NCI-H2196 (cell line): Measurements from ENCODE around the gene TFF2.

Source experiments
- DNase-seq: peaks from one replicate; lab custom pipeline; 2025; ENCODE audit not compliant: unreplicated experiment; lab: John Stamatoyannopoulos, UW

Gene TFF2

DNA sequence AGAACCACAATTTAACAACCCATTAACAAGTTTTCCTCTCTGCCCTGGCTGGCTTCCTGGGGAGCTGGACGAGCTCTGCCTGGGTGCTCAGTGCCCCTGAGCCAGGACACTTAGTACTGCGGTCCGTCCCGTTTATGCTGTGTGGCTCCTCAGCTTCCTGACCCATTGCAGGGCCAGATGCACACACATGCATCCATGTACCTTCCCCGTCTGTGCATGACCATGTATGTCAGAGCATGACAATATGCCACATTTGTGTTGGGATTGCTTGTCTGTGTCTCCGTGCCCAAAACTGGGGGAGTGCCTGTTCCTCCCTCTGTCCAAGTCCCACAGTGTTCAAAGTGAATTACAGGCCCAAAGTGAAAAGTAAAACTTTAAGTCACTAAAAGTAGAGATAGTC, 25.9 kb downstream of the TFF2 start:
- no peak for DNase-seq

DNA sequence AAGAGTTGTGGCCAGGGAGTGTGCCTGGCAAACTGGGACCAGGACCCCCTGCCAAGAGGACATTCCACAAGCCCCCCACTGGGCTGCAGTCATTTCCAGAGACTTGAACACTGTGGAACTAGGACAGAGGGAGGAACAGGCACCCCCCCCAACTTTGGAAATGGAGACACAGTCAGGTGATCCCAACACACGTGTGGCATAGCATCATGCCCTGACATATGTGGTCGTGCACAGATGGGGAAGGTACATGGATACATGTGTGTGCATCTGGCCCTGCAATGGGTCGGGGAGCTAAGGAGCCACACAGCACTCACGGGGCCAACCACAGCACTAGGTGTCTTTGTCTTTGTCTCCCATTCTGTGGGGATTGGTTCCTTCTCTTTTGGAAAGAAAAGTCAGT, 28.9 kb downstream of the TFF2 start:
- DNase-seq, result no peak

DNA sequence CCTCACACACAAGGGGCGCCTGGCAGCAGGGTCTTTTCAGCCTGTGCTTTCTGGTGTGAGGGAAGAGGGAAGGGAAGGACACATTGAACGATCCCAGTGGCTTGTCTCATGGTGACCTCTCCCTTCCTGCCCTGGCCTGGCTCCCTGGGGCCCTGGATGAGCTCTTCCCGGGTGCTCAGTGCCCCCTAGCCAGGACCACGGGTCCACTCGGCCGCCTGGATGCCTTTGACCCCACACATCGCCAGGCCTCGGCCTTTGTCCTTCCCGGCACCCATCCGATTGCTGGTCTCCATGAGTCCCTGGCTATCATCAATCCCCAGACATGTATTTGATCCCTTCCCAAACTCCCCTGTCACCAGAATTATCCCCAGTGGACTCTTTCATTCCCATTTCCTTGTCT, 29.6 kb downstream of the TFF2 start:
- no peak for DNase-seq

DNA sequence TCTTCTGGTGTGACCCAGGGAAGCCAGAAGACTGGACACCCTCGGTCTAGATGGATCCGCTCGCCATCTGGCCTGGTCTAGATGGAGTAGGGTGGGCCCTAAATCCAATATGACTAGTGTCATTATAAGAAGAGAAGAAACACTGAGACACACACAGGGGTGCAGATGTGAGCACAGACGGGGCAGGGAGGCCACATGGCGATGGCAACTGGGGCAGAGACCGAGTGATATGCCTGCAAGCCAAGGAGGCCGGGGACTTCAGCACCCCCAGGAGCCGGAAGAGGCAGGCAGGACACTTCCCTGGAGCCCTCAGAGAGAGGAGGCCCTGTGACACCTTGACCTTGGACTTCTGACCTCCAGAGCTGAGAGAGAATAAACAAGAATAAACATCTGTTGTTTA, 30.0 kb downstream of the TFF2 start:
- no peak for DNase-seq

DNA sequence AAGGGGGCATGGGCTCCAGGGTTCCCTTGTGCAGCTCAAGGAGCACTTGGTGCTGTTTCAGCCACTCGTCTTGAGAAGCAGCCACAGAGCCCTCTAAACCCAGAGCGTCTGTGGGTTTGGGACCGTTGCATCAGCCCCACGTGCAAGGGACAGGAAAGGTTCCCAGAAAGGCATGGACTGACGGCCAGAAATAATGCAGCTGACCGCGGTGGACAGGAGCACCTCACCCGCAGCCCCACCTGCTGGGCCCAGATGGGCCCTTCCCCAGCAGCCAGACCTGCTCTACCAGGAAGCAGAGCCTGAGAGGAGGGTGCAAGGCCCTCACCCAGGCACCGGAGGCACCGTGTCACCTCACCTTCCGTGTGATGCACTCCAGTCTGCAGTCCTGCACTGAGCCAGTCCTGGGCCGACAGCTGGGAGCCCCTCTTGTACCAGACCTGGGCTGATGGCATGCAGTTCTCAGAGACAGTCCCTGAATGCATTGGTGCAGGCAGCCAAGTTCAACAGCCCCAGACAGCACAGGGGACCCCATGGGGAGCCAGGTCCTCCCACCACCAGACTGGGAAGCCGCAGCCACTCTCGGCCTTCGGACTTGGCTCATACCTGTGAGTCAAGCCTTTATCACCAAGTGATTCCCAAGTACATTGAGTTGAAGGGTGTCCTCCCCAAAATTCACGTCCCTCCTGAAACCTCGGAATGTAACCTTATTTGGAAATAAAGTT, 30.8 kb downstream of the TFF2 start:
- no peak for DNase-seq

DNA sequence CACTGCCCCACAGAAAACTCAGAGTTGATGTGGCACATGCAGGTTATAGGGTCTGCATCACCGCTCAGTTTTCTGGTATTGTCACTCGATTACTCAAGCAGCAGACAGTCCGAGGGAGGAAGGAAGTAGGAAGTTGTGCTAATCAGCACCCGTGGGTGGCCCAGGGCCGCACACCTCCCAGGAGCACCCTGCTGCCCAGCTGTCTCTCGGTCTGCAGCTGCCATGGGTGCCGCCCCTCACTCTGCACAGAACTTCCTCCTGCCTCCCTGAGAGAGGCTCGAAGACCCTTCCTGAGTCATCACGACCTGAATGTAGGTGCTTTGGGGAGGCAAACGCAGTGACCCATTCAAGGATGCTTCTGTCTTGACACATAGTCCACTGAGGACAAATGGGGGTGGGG, 31.4 kb downstream of the TFF2 start:
- DNase-seq, result no peak

DNA sequence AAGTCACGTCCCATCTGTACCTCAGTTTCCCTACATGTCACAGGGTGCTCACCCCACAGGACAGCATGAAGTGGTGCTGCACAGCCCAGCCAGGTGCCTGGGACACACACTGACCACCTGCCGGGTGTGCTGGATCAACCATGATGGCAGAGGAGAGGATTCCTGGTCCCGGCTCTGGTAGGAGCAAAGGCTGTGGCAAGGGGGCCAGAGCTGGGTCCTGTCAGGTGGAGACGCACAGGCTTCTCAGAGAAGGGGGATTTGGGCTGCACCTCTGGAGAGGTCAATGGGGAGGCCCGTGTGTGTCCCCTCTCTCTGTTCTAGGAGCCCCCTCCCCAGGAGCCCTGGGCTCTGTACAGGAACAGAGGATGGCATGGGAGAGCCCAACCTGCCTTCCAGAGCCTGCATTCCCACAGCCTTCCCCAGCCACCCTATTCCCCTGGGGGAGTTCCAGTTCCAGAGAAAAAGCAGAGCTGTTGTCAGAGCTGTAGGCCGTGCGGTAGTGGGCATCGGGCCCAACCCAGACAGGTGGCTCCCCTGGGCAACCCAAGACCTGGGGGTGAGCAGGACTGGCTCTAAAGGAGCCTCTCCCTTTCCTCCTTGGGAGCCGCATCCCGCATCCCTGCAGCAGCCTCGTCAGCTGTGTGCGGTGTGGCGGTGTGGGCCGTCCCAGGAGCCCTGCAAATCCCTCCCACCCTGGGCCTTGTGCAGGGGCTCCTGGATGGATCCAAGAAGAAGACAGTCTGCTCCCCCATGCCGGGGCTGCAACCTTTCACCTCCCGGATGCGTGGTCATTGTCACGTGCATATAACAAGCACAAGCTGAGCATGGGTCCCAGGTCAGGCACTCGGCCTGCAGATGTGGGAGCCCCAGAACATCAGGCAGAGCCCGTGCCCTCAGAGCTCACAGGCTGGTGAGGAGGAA, 32.7 kb downstream of the TFF2 start:
- no peak for DNase-seq

DNA sequence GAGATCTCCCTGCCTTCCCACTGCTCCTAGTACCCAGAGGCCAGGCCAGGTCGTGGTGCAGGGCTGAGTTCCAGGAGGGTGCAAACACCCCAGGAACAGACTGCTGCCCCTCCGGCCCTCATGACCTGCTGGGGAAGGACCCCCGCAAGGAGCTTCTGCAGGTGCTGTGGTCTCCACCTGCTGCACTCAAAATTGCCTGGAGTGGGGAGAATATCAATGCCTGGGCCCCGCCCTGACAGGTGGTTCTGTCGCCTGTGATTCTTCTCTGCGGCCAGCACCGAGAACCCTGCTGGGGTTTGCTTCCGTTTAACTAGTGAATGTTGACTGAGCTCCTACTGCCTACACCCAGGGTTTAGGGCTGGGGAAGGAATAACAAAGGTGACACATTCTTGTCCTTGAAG, 33.5 kb downstream of the TFF2 start:
- DNase-seq, result peak; percentile 24

DNA sequence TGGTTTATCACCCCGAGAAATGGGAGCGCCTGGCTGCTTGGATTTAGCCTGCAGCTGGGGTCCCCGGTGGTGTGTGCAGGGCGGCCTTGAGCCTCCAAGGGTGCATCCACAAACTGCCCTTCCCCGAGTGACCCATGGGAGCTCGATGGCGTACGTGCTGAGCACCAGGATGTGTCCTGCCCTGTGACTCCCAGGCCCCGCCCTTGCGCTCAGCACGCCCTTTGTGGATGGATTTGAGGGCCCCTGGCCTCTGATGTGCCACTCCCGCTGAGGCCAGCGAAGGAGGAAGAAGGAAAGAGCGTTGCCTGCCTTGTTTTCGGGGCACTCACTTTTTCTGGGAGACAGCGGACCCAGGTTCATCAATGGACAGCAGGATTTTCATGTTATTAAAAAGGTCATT, 33.9 kb downstream of the TFF2 start:
- DNase-seq, result no peak

DNA sequence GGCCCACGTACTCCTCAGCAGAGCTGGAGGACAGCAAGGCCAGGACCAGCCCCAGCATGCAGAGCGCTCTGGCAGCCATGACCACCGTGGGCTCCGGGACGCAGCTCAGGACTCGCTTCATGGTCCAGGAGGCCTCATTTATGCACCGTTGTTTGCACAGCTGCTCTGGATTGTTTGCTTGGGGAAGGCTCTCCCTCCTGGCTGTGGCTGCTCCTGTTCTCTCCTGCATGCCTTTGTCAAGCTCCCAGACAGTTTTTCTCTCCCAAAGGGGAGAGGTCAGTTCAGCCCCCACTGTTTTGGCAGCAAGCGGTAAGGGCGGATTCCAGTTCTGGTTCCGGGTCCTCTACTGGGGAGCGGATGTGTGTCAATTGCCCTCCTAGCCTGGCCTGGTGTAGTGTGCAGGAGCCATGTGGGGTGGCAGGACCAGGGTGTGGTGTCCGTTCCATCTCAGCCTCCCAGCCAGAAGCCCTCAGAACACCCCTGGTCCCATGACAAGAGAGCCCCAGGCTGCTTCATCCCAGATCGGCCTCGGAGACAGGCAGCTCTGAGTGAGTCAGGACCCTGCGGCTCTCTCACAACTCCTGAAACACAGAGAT, 35.4 kb downstream of the TFF2 start, which contains the start of gene TFF3:
Gene TFF3 (minus strand): TSS at position 114 of the 596 bp plus-strand sequence. CDS start 35 bp downstream, at position 79.
- DNase-seq, result peak; percentile 95

DNA sequence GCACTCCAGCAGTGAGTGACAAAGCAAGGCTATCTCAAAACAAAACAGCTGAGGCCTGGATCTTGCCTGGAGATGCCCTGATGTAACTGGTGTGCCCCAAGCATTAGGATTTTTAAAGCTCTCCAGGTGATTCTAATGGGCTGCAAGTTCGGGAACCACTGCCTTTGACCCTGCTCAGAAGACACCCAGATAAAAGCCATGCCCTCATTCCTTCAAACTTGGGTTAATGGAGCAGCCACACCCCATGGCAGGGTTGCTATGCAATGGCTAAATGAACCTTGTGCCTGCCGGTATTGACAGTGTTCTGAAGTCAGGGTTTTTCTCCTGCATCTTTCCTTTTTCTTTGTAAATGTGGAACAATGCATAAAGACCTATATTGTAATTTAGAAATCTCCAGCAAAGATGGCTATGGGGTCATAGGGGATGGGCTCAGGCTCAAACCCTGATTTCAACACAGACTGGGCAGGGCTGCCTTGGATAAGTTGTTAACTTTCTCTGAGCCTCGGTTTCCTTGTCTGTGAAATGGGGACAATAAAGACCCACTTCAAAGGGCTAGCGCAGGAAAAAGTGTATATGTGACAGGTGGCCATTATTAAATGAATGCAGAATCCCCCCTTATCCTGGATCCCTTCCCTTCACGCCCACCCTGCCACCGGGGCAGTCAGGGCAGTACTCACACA, 36.0 kb downstream of the TFF2 start:
- no peak for DNase-seq

DNA sequence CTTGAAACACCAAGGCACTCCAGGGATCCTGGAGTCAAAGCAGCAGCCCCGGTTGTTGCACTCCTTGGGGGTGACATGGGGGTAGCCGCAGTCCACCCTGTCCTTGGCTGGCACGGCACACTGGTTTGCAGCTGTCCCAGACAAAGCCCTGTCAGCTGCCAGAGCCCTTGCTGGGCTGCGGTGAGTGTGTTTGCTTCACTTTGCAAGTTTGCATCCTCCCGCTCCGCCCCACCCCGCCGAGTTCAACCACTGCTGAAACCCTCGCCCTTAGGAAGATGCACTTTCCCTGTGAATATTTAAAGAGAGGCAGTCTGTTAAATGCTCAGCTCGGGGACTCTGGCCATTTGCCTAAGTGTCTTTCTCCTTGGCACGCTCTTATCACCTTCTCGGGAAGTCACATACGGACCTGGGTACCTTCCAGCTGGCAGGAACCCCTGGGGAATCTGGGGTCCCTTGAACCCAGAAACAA, 37.3 kb downstream of the TFF2 start:
- peak; percentile 32 for DNase-seq

DNA sequence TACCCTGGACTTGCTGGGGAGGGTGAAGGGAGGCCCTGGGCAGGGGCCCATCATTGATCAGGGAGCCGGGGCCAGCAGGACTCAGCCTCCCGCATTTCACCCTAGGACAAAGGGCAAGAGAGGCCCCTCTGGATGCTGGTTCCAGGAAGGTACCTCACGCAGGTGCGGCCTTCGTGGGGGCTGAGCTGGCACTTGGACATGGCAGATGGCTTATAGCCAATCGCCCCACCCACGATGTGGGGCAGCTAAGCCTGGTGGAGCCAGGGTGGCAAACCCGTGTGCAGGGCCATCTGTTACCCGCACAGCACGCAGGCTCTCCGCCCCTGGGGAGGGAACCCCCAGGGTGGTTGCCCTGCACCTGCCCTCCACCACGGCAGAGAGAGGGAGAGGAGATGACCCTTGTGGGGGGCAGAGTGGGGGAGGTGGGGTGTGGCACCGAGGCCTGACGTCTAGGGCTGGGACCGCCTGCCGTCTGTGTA, 38.1 kb downstream of the TFF2 start:
- DNase-seq, result no peak

DNA sequence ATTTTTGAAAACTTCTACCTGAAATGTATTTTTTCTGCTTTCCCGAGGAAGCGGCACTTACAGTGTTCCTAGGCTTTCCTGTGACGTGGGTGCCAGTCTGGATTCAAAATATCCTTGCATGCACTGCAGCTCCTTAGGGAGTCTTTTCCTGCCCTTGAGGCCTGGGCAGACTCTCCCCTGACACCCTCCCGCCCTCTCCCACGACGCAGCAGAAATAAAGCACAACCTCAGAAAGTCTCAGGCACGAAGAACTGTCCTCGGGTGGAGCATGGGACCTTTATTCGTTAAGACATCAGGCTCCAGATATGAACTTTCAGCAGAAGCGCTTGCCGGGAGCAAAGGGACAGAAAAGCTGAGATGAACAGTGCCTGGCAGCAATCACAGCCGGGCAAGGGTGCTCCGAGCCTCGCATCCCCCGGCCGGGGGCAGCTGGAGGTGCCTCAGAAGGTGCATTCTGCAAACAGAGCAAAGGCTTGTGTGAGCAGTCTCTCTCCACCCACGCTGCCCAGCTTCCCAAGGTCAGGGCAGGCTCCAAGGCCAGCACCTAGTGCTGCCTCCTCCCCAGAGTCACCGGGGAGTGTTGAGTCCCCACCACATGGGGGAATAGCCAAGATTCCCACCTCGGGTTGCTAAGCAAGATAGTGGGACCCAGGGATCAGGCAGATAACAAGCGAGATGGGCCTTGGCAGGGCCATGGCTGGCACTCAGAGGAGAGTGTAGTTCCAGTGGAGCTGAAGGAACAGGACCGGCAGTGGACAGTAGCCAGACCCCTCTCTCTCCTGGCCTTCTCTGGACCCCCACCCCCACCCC, 38.8 kb downstream of the TFF2 start:
- DNase-seq, result no peak

DNA sequence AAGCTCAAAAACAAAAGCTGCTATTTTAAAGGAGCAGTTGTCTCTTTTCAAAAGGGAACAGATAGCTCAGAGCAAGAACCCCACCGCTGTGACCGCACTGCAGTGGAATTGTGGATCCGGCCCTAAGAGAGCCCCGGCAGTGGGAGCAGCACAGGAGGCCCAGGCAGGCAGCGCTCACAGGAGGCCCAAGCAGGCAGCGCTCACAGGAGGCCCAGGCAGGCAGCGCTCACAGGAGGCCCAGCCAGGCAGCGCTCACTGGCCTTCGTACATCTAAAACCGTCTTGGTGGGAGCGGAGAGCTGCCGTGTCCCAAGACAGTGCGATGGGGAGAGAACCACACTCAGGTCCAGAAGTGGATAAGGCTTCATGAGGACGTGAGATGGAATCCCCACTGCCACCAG, 39.6 kb downstream of the TFF2 start:
- DNase-seq, result no peak

DNA sequence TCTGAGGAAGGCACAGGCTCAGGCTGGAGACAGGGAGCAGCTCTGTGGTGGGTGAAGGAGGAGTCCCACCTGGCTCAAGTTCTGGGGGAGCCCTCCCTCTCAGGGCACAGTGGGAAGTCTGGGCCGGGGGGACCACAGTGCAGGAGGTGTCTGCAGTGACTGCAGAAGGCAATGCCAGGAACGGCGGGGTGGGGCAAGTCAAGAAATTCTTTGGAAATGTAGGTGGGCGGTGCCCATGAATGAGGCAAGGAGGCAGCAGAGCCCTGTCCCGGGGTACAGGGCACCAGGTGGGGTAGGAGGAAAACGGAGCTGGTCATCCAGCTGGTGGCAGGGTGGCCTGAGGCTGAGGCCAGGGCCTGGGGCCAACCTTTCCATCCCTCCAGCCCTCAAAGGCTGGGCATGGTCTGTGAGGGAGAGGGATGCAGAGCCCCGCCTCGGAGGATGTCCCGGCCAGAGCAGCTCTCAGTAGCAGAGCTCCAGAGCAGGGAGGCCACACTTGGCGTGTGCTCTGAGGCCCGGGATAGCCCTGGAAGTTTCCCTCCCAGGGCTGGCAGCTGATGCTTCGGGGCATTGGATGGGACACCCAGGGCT, 40.3 kb downstream of the TFF2 start:
- no peak for DNase-seq

DNA sequence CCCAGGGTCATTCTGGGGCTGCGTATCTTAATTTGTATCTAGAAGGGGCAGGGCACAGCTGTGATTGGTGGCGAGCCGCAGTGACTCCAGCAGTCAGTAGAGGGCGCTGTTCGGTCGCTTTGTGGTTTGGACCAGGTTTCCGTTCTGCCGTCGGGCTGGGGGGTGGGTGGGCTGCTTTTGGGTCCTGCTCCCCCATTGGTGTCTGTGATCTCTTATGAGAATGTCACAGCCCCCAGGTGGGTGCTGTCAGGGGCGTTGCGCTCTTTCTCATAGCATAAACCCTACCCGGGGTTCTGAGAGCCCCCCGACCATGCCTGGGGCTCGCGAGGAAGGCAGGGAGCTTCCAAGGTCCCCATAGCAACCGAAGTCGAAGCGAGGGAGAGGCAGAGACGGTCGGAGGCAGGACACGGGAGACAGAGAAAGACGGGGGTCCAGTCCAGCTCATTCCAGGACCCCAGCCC, 41.0 kb downstream of the TFF2 start:
- DNase-seq, result peak; percentile 71

DNA sequence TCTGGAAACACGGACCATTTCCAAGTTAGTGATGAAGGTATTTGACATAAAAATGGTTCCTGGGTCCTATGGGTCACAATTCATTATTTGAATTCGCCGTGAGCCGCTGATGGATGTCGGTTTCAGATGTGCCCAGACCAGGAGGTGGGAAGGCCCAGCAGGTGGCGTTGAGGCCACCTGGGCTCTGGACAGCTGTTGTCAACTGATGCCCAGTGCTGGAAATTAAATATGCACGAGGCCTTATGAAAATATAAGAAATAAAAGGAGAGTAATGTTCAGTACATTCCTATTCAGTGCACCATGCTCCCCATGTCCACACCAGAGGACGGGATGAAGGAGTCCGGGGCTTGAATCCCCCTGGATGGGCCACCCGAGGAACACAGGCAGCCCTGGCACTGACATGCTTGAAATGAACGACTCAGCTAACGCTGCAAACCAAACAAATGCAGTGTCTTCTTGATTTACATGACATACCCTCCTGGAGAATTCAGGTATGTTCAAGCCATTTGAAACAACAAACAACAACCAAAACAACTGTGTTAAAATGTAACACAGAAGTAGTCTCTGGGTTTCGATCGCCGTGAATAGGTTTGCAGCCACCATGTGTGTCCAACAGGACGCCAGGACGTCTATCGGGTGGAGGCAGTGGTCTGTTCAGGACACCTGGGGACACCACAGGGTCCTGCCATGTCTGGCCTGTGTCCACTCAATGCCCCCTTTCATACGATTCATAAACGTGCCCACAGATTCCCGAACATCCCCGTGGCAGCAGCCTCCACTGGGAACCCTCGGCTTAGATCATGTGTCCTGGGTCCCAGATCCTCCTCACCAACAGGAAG, 41.7 kb downstream of the TFF2 start:
- DNase-seq, result no peak
